Measurements from ENCODE around the gene AZIN2. TPM values are rescaled to one million over a fixed set of nuclear protein-coding genes. Genes with fewer than 3 reads are reported as not detected.
"Not testable (repeated sequence)": the region's sequence is repeated elsewhere in the genome, so short reads cannot be mapped to it uniquely, and the experiment has no call there.

Gene AZIN2
- total RNA-seq, 1 experiment from 2014 or later, result 7.3 TPM

DNA sequence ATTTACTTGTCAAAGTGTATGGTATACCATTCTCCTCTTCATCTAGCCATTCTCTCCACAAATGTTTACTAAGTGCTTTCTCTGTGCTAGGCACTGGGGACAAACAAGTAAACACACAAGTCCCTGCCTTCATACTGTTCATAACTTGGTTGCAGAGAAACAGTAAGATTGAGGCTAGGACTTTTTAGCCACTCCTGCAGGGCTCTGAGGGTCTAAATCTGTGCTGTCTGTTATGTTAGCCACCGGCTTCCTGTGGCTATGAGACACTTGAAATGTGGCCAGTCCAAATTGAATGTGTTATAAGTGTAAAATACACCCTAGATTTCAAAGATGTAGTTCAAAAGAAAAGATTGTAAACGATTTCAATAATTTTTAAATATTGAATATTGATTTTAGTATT, 50.2 kb downstream of the AZIN2 start:
- Histone ChIP-seq H3F3A (ENCODE audit: insufficient read depth, low read depth) (peaks cover 15% of the 10 kb centered on the region), H3K79me2 (ENCODE audit: low read depth) (peaks cover 20% of the 10 kb centered on the region), H2AFZ (no peak overlapping the region), H3K27ac (no peak overlapping the region), H3K4me3 (no peak overlapping the region), H3K9me3 (ENCODE audit: insufficient read depth, low read depth) (no peaks in the 10 kb centered on the region), H3K36me3 (ENCODE audit: low read depth) (no peaks in the 10 kb centered on the region), H3K4me1 (replicated peaks; ENCODE audit: insufficient read depth) (peaks cover 21% of the 10 kb centered on the region), H3K27me3 (ENCODE audit: insufficient read depth, low read depth) (no peaks in the 10 kb centered on the region), H4K20me1 (ENCODE audit: insufficient read depth) (no peaks in the 10 kb centered on the region), H3K9me2 (ENCODE audit: insufficient read depth) (no peaks in the 10 kb centered on the region), H3K4me2 (no peak overlapping the region)
- intact Hi-C loops (cut with micrococcal nuclease; ENCODE audit: unreplicated experiment), result no loop called here
- DNase-seq, result no peak
- no TSS peak for BruUV-seq (replicated peaks)
- TF ChIP-seq, protein P1, sequence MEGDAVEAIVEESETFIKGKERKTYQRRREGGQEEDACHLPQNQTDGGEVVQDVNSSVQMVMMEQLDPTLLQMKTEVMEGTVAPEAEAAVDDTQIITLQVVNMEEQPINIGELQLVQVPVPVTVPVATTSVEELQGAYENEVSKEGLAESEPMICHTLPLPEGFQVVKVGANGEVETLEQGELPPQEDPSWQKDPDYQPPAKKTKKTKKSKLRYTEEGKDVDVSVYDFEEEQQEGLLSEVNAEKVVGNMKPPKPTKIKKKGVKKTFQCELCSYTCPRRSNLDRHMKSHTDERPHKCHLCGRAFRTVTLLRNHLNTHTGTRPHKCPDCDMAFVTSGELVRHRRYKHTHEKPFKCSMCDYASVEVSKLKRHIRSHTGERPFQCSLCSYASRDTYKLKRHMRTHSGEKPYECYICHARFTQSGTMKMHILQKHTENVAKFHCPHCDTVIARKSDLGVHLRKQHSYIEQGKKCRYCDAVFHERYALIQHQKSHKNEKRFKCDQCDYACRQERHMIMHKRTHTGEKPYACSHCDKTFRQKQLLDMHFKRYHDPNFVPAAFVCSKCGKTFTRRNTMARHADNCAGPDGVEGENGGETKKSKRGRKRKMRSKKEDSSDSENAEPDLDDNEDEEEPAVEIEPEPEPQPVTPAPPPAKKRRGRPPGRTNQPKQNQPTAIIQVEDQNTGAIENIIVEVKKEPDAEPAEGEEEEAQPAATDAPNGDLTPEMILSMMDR (conservative IDR thresholded peaks at IDR 0.05), result no peak
- TF ChIP-seq EZH2 (IDR thresholded peaks at IDR 0.05; ENCODE audit: low read depth), result no peak
- ChIA-PET POLR2A (ENCODE audit: unreplicated experiment) (no interaction called here), CTCF (no interaction called here)

DNA sequence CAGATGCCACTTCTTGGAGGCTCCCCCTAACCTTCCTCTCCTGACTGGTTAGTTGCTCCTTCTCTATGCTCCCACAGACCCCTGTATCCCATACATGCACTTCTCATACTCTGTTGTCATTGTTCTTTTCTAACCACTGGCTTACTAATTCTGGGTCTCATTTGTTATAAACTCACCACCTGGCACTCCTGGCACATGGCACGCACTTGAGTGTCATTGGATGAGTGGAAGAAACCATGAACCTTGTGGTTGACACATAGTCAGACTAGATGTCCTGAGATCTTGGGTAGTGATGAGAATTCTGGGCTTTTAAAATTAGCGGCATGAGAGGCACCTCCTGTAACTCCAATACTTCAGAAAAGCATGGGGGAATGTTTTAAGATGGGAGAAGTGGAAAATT, 51.6 kb downstream of the AZIN2 start:
- Histone ChIP-seq H3K27ac (no peak overlapping the region), H2AFZ (no peak overlapping the region), H4K20me1 (ENCODE audit: insufficient read depth) (no peaks in the 10 kb centered on the region), H3K9me3 (ENCODE audit: insufficient read depth, low read depth) (no peaks in the 10 kb centered on the region), H3K79me2 (ENCODE audit: low read depth) (peaks cover 12% of the 10 kb centered on the region), H3K4me1 (replicated peaks; ENCODE audit: insufficient read depth) (peaks cover 19% of the 10 kb centered on the region), H3K4me3 (no peak overlapping the region), H3K36me3 (ENCODE audit: low read depth) (no peaks in the 10 kb centered on the region), H3K9me2 (ENCODE audit: insufficient read depth) (no peaks in the 10 kb centered on the region), H3K4me2 (no peak overlapping the region), H3K27me3 (ENCODE audit: insufficient read depth, low read depth) (no peaks in the 10 kb centered on the region), H3F3A (ENCODE audit: insufficient read depth, low read depth) (peaks cover 13% of the 10 kb centered on the region)
- CTCF ChIA-PET, result no interaction called here
- intact Hi-C loops (cut with micrococcal nuclease; ENCODE audit: unreplicated experiment), result no loop called here
- BruUV-seq (replicated peaks), result no TSS peak
- TF ChIP-seq, protein P1 (conservative IDR thresholded peaks at IDR 0.05), result no peak
- no peak for TF ChIP-seq EZH2 (IDR thresholded peaks at IDR 0.05; ENCODE audit: low read depth)
- no peak for DNase-seq
- POLR2A ChIA-PET (ENCODE audit: unreplicated experiment), result no interaction called here

DNA sequence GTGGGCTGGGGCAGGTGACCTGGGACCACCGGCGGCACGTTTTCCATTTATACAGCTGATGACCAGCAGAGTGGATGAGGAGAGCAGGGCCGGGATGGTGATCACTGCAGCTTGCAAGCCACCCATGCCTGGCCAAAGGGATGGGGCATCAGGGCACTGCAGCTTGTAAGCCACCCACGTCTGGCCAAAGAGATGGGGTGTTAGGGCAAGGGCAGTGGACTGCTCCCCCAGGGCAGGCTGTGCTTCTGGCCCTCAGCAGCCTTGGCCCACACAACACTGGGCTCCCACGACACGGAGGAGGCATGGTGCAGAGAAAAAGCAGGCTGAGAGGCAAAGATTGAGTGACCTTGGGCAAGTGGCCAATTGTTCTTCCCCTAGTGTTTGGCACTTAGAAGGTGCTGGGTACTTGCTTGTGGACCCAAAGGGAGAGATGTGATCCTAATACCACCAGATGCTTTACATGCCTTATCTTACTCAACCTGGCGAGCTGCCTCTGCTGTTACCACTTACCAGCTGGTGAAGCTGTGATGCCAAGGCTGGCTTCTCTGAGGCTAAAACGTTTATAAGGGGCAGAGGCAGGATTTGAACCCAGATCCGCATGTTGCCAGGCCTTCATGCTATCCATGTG, 52.6 kb downstream of the AZIN2 start:
- ChIA-PET CTCF (no interaction called here), POLR2A (ENCODE audit: unreplicated experiment) (no interaction called here)
- TF ChIP-seq, protein P1 (conservative IDR thresholded peaks at IDR 0.05), result no peak
- no peak for TF ChIP-seq EZH2 (IDR thresholded peaks at IDR 0.05; ENCODE audit: low read depth)
- H3K4me2 ChIP-seq, result no peak overlapping the region
- no peaks in the 10 kb centered on the region for H4K20me1 ChIP-seq (ENCODE audit: insufficient read depth)
- BruUV-seq (replicated peaks), result no TSS peak
- no peak for DNase-seq
- no peaks in the 10 kb centered on the region for H3K27me3 ChIP-seq (ENCODE audit: insufficient read depth, low read depth)
- intact Hi-C loops (cut with micrococcal nuclease; ENCODE audit: unreplicated experiment), result no loop called here
- no peak overlapping the region for H3K27ac ChIP-seq
- H3K4me3 ChIP-seq, result no peak overlapping the region
- H3K9me2 ChIP-seq (ENCODE audit: insufficient read depth), result no peaks in the 10 kb centered on the region
- peaks cover 10% of the 10 kb centered on the region for H3K4me1 ChIP-seq (replicated peaks; ENCODE audit: insufficient read depth)
- peaks cover 6% of the 10 kb centered on the region; the same call in 1 of the 2 replicates for H3F3A ChIP-seq (ENCODE audit: insufficient read depth, low read depth)
- no peaks in the 10 kb centered on the region for H3K9me3 ChIP-seq (ENCODE audit: insufficient read depth, low read depth)
- H2AFZ ChIP-seq, result no peak overlapping the region
- peaks cover 3% of the 10 kb centered on the region for H3K79me2 ChIP-seq (ENCODE audit: low read depth)
- H3K36me3 ChIP-seq (ENCODE audit: low read depth), result no peaks in the 10 kb centered on the region

DNA sequence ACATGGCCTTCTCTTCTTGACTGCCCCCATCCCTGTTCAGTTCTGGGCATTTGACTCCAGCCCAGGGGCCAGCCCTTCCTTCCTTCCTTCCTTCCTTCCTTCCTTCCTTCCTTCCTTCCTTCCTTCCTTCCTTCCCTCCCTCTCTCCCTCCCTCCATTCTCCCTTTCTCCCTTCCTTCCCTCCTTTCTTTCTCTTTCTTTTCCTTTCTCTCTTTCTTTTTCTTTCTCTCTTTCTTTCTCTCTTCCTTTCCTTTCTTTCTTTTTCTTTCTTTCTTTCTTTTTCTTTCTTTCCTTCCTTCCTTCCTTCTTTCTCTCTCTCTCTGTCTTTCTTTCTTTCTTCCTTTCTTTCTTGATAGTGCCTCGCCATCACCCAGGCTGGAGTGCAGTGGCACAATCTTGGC, 55.1 kb downstream of the AZIN2 start:
- H3K4me3 ChIP-seq; H3K36me3 ChIP-seq (ENCODE audit: low read depth); H3K27ac ChIP-seq; BruUV-seq (replicated peaks); H3K9me3 ChIP-seq (ENCODE audit: insufficient read depth, low read depth); CTCF ChIA-PET; H2AFZ ChIP-seq; H3K4me1 ChIP-seq (replicated peaks; ENCODE audit: insufficient read depth); intact Hi-C loops (cut with micrococcal nuclease; ENCODE audit: unreplicated experiment); H3K4me2 ChIP-seq; H3K9me2 ChIP-seq (ENCODE audit: insufficient read depth); H4K20me1 ChIP-seq (ENCODE audit: insufficient read depth); H3K79me2 ChIP-seq (ENCODE audit: low read depth); DNase-seq; POLR2A ChIA-PET (ENCODE audit: unreplicated experiment); H3K27me3 ChIP-seq (ENCODE audit: insufficient read depth, low read depth): not testable (repeated sequence)
- peaks cover 12% of the 10 kb centered on the region; the same call in 1 of the 2 replicates for H3F3A ChIP-seq (ENCODE audit: insufficient read depth, low read depth)

Data from PC-9 (cell line).